ENCODE measurements around the gene SIRPD.

SIRPD gene

GRCh38 chr20:1557605-1558004, at the start of gene SIRPD:
Gene SIRPD, minus strand, starts transcription at chr20:1557705. Its CDS starts 52 bp downstream, at chr20:1557653.
- H3K4me3 ChIP-seq (ENCODE audit: low read length), result no peak within 1 kb of the TSS
- H3K4me2 ChIP-seq (ENCODE audit: low read length), result no peak within 1 kb of the TSS
- no peaks in the 10 kb centered on the region for H4K20me1 ChIP-seq (ENCODE audit: control insufficient read depth, insufficient read depth, low read depth, low read length)
- no peaks in the 10 kb centered on the region for H3K36me3 ChIP-seq (ENCODE audit: control insufficient read depth, low read length)
- H3K27ac ChIP-seq (ENCODE audit: low read depth, low read length), result no peak within 1 kb of the TSS
- H3K79me2 ChIP-seq (ENCODE audit: control insufficient read depth, low read length), result no peaks in the 10 kb centered on the region
- H3K9me3 ChIP-seq (ENCODE audit: control insufficient read depth, insufficient read depth, low read length), result no peaks in the 10 kb centered on the region
- H3K9me2 ChIP-seq (replicated peaks; ENCODE audit: control insufficient read depth, low read length), result no peaks in the 10 kb centered on the region
- H3K4me1 ChIP-seq (ENCODE audit: control insufficient read depth, low read length), result no peaks in the 10 kb centered on the region
- H3F3A ChIP-seq (ENCODE audit: control insufficient read depth, insufficient read depth), result no peaks in the 10 kb centered on the region
- TF ChIP-seq EZH2phosphoT487 (IDR thresholded peaks at IDR 0.05; ENCODE audit: borderline replicate concordance, low read length) (no peak), CTCF (IDR thresholded peaks at IDR 0.05; ENCODE audit: low read depth, low read length, poor library complexity, severe bottlenecking) (no peak)
- no peaks in the 10 kb centered on the region for H3K27me3 ChIP-seq (ENCODE audit: control insufficient read depth, low read length)

- no peaks in the 10 kb centered on the region for H3K36me3 ChIP-seq (ENCODE audit: control insufficient read depth, low read length)
- no peaks in the 10 kb centered on the region for H3K4me1 ChIP-seq (ENCODE audit: control insufficient read depth, low read length)
- H3K79me2 ChIP-seq (ENCODE audit: control insufficient read depth, low read length), result no peaks in the 10 kb centered on the region
- no peaks in the 10 kb centered on the region for H4K20me1 ChIP-seq (ENCODE audit: control insufficient read depth, insufficient read depth, low read depth, low read length)
- H3F3A ChIP-seq (ENCODE audit: control insufficient read depth, insufficient read depth), result no peaks in the 10 kb centered on the region
- no peaks in the 10 kb centered on the region for H3K9me3 ChIP-seq (ENCODE audit: control insufficient read depth, insufficient read depth, low read length)
- H3K27me3 ChIP-seq (ENCODE audit: control insufficient read depth, low read length), result no peaks in the 10 kb centered on the region
- H3K4me2 ChIP-seq (ENCODE audit: low read length), result no peak overlapping the region
- H3K4me3 ChIP-seq (ENCODE audit: low read length), result no peak overlapping the region
- H3K9me2 ChIP-seq (replicated peaks; ENCODE audit: control insufficient read depth, low read length), result no peaks in the 10 kb centered on the region
- H3K27ac ChIP-seq (ENCODE audit: low read depth, low read length), result no peak overlapping the region
- TF ChIP-seq EZH2phosphoT487 (IDR thresholded peaks at IDR 0.05; ENCODE audit: borderline replicate concordance, low read length) (no peak), CTCF (IDR thresholded peaks at IDR 0.05; ENCODE audit: low read depth, low read length, poor library complexity, severe bottlenecking) (no peak)
These were observed 43.2 kb upstream of the SIRPD start for GRCh38 chr20:1600736-1601135.

- H3K27me3 ChIP-seq (ENCODE audit: control insufficient read depth, low read length), result no peaks in the 10 kb centered on the region
- no peaks in the 10 kb centered on the region for H3K9me2 ChIP-seq (replicated peaks; ENCODE audit: control insufficient read depth, low read length)
- no peaks in the 10 kb centered on the region for H3K79me2 ChIP-seq (ENCODE audit: control insufficient read depth, low read length)
- no peaks in the 10 kb centered on the region for H3F3A ChIP-seq (ENCODE audit: control insufficient read depth, insufficient read depth)
- no peak for TF ChIP-seq EZH2phosphoT487 (IDR thresholded peaks at IDR 0.05; ENCODE audit: borderline replicate concordance, low read length)
- no peak for TF ChIP-seq CTCF (IDR thresholded peaks at IDR 0.05; ENCODE audit: low read depth, low read length, poor library complexity, severe bottlenecking)
- no peak overlapping the region for H3K27ac ChIP-seq (ENCODE audit: low read depth, low read length)
- no peak overlapping the region for H3K4me2 ChIP-seq (ENCODE audit: low read length)
- H4K20me1 ChIP-seq (ENCODE audit: control insufficient read depth, insufficient read depth, low read depth, low read length), result no peaks in the 10 kb centered on the region
- no peaks in the 10 kb centered on the region for H3K9me3 ChIP-seq (ENCODE audit: control insufficient read depth, insufficient read depth, low read length)
- H3K4me1 ChIP-seq (ENCODE audit: control insufficient read depth, low read length), result no peaks in the 10 kb centered on the region
- H3K4me3 ChIP-seq (ENCODE audit: low read length), result no peak overlapping the region
- H3K36me3 ChIP-seq (ENCODE audit: control insufficient read depth, low read length), result no peaks in the 10 kb centered on the region
These were observed 37.8 kb upstream of the SIRPD start for GRCh38 chr20:1595333-1595732.
